NCI-H146 (cell line): ENCODE measurements around the gene MOB2.

Experiments used
- DNase-seq: peaks from one replicate; lab custom pipeline; 2025; lab: John Stamatoyannopoulos, UW

MOB2 gene

DNA sequence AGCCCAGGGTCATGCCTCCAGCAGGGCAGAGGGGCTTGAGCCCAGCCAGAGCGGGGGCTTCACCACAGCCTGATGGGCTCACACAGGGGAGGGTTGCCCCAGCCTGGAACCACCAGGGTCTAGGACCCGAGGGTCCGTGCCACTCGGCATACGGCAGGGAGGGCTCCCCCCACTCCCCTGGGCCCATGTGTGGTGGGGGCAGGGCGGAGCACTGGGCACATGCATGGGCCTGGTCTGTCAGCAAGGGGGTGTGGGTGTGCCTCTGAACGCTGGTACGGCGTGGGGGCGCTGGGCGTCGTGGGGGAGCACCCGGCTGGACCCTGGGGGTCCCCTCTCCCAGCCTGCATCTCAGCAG lies 29.3 kb downstream of the MOB2 start:
- DNase-seq = no peak

- no peak for DNase-seq
These were observed 29.8 kb downstream of the MOB2 start for GRCh38 chr11:1456596-1457325.

DNA sequence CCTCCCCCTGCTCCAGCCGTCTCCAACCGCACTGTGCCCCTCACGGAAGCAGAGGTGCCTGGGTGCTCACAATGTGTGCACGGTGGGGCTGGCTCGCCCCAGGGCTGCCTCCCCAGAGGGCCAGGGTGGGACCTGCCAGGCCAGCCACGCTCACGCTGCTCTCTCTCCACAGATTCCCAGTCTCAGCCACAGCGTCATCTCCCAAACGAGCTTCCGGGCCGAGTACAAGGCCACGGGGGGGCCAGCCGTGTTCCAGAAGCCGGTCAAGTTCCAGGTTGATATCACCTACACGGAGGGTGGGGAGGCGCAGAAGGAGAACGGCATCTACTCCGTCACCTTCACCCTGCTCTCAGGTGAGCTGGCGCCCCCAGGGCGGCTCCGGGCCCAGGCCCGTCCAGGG lies 30.4 kb downstream of the MOB2 start:
- no peak for DNase-seq

DNA sequence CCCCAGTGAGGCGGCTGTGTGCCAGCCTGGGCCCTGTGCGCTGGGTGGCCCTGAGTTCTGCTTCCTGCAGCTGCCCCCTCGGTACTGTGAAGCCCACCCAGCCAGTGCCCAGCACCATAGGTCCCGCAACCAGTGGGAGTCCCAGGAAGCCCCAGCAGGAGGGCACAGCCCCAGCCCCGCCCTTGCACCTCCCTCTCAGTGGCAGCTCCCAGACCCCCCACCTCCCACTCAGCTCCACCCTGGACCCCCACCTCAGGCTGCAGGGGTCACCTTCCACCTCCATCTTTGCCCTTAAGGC lies 30.9 kb downstream of the MOB2 start:
- DNase-seq = no peak

- DNase-seq = no peak
These were observed 31.4 kb downstream of the MOB2 start for GRCh38 chr11:1455032-1455762.

- DNase-seq = no peak
These were observed 32.0 kb downstream of the MOB2 start for GRCh38 chr11:1454576-1454975.

GRCh38 chr11:1453611-1454034 lies 33.0 kb downstream of the MOB2 start:
- DNase-seq = no peak

- DNase-seq = no peak
These were observed 33.8 kb downstream of the MOB2 start for GRCh38 chr11:1452744-1453143.

GRCh38 chr11:1451781-1452470 lies 34.7 kb downstream of the MOB2 start:
- no peak for DNase-seq

DNA sequence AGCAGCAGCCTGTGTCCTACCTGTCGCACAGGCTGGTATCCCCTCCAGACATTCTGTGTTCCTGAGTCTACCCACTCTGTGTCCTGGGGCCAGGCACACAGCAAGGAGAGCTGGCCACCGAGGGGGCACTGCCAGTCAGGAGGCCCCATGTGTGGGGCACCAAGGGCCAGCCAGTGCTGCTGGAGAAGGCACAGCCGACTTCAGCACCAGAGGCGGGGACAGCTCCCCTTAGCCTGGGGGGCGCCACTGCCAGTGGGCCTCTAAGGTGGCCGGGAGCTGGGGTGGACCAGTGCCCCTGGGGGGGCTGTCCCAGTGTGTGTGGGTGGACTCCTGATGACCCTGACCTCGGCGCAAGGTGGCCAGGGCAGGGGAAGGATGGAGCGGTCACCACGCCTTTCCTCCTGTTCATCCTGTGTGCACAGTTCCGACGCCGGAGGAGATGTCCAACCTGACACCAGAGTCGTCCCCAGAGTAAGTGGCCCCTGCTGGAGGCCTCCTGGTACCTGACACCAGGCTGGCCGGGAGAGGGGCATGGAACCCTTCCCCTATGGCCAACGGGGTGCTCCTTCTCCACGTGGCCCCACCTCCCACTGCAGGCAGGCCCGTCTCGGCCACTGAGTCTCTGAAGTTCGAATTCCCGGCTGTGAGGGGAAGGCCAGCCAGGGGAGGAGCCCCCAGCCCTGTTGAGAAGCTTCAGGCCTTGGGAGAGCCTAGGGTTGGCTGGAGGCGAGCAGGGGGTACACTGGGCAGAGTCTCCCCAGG lies 35.4 kb downstream of the MOB2 start:
- DNase-seq = no peak

- DNase-seq = no peak
These were observed 36.2 kb downstream of the MOB2 start for GRCh38 chr11:1450344-1450875.

DNA sequence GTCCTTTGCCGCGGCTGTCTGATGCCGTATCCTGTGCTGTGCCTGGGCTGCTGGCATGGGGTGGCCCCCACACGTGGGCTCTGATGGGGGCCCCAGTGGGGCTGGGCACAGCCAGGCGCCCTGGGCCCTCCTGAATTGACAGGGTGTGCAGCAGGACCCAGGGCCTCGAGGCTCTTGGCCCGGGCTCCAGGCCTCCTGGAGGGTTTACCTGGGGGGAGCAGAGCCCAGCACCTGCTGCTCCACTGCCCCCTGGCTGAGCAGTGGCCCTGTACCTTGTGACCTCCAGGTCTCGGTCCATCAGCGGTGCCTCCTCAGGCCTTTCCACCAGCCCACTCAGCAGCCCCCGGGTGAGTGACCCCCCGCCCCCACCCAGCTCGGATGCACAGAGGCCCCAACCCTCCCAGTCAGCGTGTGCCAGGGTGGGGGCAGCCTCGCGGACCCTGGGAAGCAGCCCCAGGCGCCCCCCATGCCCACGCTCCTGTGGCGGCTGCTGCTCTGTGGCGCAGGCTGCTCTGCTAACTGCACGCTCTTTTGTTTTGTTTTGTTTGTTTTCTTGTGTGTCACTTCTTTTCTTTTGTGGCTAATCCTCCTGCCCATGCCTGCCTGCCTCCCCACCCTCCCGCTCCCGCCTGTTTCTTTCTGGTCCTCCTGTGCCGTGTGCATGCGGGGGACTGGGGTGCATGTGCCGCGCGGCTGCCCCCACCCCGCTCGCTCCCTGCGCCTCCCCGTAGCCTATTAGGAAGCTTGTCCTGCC lies 36.9 kb downstream of the MOB2 start:
- no peak for DNase-seq

DNA sequence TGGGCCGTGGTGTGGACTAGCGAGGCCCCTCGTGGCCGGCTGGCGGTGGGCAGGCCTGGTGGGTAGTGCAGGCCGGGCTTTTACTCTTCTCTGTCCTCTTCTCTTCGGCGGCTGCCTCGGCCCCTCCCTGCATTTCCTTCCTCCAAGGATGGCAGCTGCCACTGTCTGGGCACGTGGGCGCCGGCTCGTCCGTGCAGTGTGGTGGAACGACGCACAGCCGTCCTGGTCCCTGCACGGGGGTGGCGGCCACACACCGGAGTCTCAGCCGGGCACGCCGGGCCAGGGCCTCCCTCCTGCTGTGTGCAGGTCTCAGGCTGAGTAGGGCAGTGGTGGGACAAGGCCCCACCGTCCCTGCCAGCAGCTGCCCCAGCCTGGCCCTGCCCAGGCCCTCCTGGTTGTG lies 37.7 kb downstream of the MOB2 start:
- no peak for DNase-seq

GRCh38 chr11:1447845-1448825 lies 38.4 kb downstream of the MOB2 start:
- no peak for DNase-seq

DNA sequence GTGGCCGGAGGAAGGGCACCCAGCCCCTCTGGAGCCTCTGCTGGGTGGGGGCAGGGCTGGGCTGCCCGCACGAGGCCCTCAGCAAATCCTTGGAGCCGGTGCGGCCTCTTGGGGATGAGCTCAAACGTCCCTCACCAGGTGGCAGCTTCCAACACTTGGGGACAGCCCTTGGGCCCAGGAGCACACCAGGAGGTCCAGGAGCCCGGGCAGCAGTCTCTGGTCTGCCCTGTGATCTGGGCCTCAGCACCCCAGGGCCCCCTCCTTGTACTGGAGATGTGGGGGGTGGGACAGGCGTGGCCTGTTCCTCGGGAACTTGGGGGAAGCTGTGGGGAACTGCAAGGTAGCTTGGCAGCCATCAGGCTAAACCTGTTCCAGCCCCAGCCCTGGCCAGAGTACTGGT lies 40.0 kb downstream of the MOB2 start:
- no peak for DNase-seq

GRCh38 chr11:1445741-1446445 lies 40.7 kb downstream of the MOB2 start:
- DNase-seq = no peak

GRCh38 chr11:1444823-1445422 lies 41.7 kb downstream of the MOB2 start:
- no peak for DNase-seq

- no peak for DNase-seq
These were observed 42.3 kb downstream of the MOB2 start for GRCh38 chr11:1444321-1444720.

- no peak for DNase-seq
These were observed 42.8 kb downstream of the MOB2 start for GRCh38 chr11:1443737-1444136.
